NK-92 (cell line): ENCODE results near the gene SLC30A7.
"Not testable (repeated sequence)": the region's sequence is repeated elsewhere in the genome, so short reads cannot be mapped to it uniquely, and the experiment has no call there.

ENCODE experiments used
- DNase-seq: peaks from one replicate; lab custom pipeline; 2025; ENCODE audit not compliant: unreplicated experiment; lab: John Stamatoyannopoulos, UW

SLC30A7 gene

GRCh38 chr1:100889869-100890482 is 5.9 kb upstream of the SLC30A7 start:
- not testable (repeated sequence) for DNase-seq

- no peak for DNase-seq
These were observed 4.5 kb upstream of the SLC30A7 start for GRCh38 chr1:100891380-100891779.

GRCh38 chr1:100892554-100892953 is 3.3 kb upstream of the SLC30A7 start:
- no peak for DNase-seq

GRCh38 chr1:100893718-100894117 is 2.2 kb upstream of the SLC30A7 start:
- no peak for DNase-seq

GRCh38 chr1:100894603-100895539 is 1.0 kb upstream of the SLC30A7 start, which contains the start of gene EXTL2:
Gene EXTL2 (minus strand): TSS chr1:100894842. CDS start chr1:100888757, 6,085 bp downstream.
- DNase-seq, result no peak

GRCh38 chr1:100896481-100896982 is 642 bp downstream of the SLC30A7 start:
- DNase-seq, result no peak

GRCh38 chr1:100902365-100902764 is 6.5 kb downstream of the SLC30A7 start:
- DNase-seq, result no peak

- no peak for DNase-seq
These were observed 7.9 kb downstream of the SLC30A7 start for GRCh38 chr1:100903777-100904176.

- no peak for DNase-seq
These were observed 8.6 kb downstream of the SLC30A7 start for GRCh38 chr1:100904528-100904927.

- DNase-seq, result no peak
These were observed 9.3 kb downstream of the SLC30A7 start for GRCh38 chr1:100905181-100905580.

- no peak for DNase-seq
These were observed 12.0 kb downstream of the SLC30A7 start for GRCh38 chr1:100907887-100908286.

GRCh38 chr1:100909018-100909417 is 13.1 kb downstream of the SLC30A7 start:
- DNase-seq, result no peak

- no peak for DNase-seq
These were observed 16.1 kb downstream of the SLC30A7 start for GRCh38 chr1:100912019-100912418.

- DNase-seq, result no peak
These were observed 25.3 kb downstream of the SLC30A7 start for GRCh38 chr1:100921110-100921706.

GRCh38 chr1:100924212-100924611 is 28.3 kb downstream of the SLC30A7 start:
- DNase-seq, result no peak

- no peak for DNase-seq
These were observed 29.1 kb downstream of the SLC30A7 start for GRCh38 chr1:100924991-100925390.

- no peak for DNase-seq
These were observed 30.4 kb downstream of the SLC30A7 start for GRCh38 chr1:100926240-100926639.

- DNase-seq, result no peak
These were observed 31.4 kb downstream of the SLC30A7 start for GRCh38 chr1:100927276-100927675.

- no peak for DNase-seq
These were observed 32.2 kb downstream of the SLC30A7 start for GRCh38 chr1:100928128-100928527.

- DNase-seq, result no peak
These were observed 34.6 kb downstream of the SLC30A7 start for GRCh38 chr1:100930494-100930893.

GRCh38 chr1:100931716-100932115 is 35.8 kb downstream of the SLC30A7 start:
- no peak for DNase-seq

- DNase-seq, result not testable (repeated sequence)
These were observed 37.7 kb downstream of the SLC30A7 start for GRCh38 chr1:100933555-100933954.
